HG02884 (cell line): Measurements from ENCODE around the gene BCL2L11.

ENCODE experiments used
- ATAC-seq: cut with Tn5 transposase; IDR thresholded peaks from one replicate; pipeline ENCODE4 v1.9.1; 2021; ENCODE audit warnings: mild to moderate bottlenecking, moderate library complexity; ENCODE audit not compliant: unreplicated experiment

The BCL2L11 gene

DNA sequence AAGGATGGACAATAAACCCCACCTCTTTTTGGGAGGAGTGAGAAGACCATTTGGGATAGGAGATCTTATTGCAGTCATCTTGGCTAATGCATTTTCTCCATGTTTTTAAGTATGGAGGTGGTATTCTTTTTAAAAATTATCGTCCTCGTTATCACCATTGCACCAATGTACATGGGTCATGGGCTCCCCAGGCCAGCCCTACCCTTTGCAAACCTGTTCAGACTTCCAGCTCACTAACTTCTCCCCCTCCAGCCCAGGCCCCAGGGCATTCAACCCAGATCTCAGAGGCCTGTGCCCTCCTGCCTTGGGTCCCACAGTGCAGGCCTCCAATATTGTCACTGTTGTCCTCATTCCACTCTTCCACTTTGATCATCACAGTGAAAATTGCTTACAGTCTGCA lies 68.4 kb downstream of the BCL2L11 start:
- no peak for ATAC-seq

DNA sequence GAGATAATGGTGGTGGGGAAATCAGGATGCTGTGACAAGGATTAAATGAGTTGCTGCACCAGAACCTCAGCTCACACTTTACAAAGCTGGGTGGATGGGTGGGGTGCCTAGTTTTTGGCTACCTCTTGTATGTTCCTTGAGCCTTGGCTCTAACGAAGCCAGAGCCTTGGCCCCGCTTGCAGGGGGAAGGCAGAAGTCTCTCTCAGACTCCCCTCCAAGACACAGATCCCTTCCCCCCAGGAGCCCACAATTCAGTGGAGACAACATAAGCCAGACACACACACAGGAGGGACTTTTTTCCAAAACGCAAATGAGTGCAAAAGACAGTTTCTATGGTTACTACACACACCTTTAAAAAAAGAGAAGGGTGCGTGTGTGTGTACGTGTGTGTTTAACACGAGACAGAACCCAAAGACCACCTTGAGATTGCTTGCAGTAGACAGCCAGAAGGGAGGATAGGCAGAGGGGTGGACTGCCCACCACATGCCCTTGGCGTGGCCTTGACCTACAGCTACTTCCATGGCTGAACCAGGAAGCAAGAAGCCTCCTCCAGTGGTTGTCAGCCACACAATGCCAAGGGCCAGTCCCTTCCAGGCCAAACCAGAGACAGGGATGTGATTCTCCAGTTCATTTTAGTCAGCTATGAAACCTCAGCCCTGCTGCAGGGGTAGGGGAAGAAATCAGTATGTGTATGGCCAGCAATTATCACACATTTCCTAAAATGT lies 70.3 kb downstream of the BCL2L11 start:
- no peak for ATAC-seq

DNA sequence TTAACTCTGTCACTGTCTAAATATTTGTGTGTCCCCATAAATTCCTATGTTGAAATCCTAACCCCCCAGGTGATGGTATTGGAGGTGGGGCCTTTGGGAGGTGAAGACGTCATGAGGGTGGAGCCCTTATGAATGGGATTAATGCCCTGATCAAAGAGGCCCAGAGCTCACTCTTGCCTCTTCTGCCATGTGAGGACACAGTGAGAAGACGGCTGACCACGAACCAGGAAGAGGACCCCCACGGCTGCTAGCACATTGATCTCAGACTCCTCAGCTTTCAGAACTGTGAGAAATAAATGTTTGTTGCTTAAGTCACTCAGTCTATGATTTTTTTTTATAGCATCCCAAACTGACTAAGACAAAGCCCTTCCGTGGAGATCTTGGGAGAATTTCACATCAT lies 71.2 kb downstream of the BCL2L11 start:
- no peak for ATAC-seq

DNA sequence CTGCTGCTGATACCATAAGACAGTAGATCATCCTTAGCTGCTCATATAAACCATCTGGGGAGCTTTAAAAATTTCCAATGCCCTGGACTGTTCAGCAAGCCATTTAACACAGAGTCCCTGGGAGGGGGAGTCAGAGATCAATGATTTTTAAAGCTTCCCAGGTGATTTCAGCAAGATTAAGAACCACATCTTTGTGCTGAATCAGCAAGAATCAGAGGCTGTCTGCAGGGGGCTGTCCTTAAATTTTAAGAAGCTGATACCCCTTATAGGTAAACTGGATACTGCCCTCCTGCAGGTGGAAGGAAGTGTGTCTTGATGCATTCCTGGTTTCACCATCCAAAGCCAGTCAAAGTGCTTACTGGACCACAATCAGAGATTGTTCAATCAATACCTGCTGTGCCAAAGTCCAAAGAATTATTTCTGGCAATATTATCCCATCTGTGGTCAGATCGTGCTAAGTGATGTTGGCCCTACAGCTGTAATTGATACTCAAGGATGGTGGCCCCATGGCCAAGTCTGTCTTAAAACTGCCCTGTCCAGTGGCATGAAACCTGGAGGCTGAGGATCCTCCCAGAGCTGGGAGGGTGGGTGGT lies 72.2 kb downstream of the BCL2L11 start:
- ATAC-seq, result no peak

DNA sequence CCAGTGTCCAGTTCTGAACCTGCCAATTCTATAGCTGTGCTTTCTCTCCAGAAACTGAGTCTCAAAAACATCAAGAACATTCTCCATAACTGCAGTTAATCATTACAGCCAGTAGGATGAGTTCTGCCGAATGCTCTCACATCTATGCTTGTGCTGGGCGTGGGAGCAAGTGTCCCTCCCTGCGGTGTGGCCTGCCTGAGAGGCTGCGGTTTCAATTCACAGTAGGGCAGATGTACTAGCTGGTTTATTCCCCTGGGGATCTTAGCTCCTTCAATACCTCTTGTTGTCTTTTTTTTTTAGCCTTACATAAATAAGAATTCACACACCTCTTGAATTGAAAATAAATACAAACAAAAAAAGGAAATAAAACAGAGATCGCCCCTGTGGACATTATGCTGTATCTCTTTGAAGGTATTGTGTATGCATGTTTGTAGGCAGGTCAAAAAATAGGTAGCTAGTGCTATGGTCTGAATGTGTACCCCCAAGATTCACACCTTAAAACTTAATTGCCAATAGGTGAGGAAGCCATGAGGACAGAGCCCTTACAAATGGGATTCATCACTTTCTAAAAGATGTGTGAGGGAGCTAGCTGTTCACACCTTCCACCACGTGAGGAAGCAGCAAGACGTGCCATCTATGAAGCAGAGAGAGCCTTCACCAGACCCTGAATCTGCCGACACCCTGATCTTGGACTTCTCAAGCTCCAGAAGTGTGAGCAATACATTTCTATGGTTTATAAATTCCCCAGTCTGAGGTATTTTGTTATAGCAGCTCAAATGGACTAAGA lies 74.3 kb downstream of the BCL2L11 start:
- peak; percentile 89 for ATAC-seq

DNA sequence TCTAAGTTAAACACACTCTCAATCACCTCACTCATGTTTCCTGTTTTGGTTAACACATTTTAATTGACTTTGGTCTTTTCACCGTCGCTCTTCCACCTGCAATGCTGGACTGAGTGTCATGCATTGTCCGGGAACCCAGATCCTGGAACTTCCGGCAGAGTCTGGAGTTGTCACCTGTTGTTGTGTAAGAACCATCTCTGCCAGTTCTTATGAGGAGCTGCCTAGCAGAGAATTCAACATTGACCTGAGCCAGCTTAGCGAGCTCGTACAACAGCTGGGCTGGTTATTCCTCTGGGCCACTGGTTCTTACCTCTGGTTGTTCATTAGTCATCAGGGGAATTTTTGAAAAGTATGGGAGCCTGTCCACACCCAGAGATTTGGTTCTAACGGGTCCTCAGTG lies 75.7 kb downstream of the BCL2L11 start:
- ATAC-seq, result no peak

DNA sequence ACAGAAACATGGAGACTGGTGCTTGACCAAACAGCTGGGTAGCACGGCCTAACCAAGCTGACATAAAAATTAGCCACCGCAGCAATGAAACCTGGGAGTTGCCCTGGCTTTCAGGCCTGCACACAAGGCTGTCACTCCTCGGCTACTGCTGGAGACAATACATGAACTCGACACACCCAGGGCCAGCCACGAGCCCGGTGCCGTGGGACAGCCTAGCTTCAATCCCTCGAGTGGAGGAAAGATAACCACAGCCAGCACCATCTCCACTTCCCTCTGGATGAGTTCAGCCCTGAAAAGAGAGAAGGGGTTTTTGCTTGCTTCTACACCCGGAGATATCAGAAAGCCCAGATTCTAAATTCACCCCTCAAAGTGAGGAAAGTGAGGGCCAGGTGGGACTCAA lies 78.0 kb downstream of the BCL2L11 start:
- ATAC-seq, result no peak

DNA sequence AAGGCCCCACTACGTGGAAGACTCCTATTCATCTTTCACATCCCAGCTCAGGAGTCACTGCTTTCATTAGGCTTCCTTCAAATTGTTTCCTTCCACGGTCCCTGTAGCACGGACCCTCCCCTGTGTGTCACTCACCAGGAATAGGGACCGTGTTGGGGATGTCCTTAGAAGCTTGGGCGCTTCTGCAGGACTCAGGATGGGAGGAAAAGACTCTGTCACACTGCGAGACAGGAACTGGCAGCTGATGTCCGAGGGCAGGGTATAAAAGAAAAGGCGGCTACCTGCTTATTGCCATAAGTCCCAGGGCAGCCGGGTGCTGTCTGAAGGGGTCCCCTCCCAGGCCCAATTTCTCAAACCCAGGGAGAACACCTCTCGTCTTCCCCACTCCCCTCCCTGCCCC lies 79.1 kb downstream of the BCL2L11 start:
- ATAC-seq, result no peak

DNA sequence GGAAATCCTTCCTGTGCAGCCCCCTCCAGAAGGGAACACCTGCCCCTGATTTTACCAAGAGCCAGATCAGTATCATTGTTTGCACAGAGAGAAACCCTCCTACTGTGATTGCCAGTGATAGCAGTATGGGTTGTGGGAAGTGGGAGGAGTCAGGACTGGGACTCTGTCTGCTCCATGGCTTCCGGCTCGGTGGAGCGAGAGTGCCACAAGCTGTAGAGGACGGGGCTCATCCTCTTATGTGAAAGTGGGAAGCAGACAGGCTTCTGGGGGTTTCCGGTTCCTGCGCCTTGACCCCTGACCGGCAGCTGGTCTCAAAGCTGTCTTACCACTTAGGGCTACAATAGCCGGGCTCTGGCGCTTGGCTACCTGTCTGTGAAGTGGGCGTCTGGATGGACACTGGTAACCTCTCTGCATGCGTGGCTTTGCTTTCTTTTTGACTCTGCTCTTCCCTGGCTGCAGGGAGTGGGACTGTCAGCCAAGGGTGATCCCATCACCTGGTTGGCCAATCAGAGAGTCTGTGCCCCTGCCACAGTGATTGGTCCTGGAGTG lies 79.7 kb downstream of the BCL2L11 start:
- ATAC-seq, result no peak

DNA sequence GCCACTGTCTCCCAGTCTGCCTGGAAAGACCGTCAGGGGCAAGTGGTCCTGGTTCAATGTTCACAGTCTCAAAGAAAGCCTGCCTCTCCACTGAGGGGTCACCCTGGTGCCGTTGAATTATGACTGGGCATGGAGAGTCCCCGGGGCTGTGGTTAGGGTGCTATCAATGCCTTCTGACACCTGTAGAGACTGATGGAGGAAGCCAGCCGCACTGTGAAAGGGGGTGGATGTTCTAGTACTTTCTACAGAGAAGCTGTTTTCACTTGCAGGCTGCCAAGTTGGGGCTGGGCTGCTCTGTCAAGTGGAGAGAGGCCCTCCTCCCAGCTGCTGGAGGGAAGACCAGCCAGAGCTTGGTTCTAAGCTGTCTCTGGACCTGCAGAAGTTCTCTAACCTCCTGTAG lies 80.5 kb downstream of the BCL2L11 start:
- no peak for ATAC-seq

DNA sequence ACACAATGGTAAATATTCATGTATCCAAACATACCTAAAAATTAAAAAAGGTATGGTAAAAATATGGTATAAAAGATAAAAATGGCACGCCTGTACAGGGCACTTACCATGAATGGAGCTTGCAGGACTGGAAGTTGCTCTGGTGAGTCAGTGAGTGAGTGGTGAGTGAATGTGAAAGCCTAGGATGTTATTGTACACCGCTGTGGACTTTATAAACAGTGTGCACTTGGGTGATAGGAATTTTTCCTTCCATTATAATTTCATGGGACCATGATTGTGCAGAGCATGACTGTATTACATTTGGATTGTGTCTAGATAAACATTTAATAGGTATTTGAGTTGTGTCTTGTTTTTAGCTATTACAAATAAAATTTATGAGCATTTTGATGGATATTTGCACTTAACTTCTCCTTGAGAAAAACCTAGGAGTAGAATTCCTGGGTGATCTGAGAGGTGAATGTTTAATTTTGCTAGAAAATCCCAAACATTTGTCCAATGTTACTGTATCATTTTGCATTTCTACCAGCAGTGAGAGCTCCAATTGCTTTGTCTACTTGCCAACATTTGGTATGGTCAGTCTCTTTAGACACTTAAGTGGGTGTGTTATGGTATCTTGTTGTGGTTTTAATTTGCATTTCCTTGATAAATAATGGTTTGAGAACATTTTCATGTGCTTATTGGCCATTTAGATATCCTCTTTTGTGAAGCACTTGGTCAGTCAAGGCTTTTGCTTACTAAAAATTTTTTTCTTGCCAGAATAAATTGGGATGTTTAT lies 81.7 kb downstream of the BCL2L11 start:
- no peak for ATAC-seq

DNA sequence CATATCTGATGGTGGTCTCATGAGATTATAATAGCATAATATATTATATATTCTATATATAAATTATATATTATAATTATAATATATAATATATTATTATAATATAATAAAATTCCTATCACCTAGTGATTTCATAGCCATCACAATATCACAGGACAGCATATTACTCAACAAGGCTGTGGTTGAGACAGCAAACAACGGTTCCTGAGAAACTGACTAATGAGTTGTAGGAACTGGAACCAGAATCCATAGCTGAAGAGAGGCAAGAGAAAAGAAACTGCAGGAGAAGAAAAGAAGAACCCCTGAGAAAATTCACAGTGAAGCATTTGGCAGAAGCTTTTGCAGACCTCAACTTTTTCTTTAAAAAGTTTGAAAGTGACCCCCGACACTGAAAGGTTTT lies 84.0 kb downstream of the BCL2L11 start:
- ATAC-seq, result no peak

DNA sequence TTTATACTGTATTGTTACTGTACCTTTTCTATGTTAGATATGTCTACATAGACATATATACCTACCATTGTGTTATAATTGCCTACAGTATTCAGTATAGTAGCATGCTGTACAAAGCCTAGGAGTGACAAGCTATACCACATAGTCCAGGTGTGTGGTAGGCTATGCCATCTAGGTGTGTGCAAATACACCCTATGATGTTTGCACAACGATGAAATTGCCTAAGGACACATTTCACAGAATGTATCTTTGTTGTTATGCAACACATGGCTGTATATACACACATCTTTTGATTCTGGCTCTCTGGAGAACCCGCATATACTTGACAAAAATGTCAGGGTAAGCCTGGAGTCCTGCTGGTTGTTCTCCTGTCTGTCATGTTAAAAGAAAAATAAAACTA lies 85.1 kb downstream of the BCL2L11 start:
- no peak for ATAC-seq

DNA sequence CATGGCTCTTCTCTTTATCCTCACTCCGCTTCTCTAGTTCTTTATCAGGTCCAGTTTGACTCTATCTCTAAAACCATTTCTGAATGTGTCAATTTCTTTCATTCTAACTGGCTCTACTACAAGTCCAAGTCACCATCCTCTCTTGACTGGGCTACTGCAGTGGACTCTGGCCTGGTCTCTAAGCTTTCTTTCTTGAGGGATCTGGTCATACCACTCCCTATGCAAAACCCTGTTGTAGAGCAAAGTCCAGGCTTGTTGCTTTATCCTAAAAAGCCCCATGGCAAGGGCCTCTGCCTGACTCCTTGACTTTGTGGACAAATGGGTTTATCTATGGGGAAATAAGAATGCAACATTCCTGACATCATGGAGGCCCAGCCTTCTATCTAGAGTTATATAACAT lies 87.1 kb downstream of the BCL2L11 start:
- no peak for ATAC-seq

DNA sequence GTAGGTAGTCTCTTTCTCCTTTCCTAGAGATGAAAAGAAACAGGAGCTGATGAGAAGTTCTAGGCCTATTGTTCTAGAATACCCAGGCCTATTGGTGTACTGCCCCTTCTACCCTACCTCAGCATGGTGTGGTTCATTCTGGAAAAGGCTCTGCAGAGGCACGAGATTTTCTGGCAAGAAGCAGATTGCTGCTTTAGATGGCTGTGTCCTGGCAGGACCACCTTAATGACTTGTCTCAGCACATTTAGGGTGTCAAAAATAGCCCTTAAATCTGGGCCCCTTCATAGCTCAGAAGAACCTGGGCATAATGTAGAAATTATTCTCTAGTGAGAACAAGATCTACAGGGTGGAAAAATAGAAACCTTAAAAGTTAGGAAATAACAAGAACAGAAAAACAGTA lies 87.9 kb downstream of the BCL2L11 start:
- ATAC-seq, result peak; percentile 10

DNA sequence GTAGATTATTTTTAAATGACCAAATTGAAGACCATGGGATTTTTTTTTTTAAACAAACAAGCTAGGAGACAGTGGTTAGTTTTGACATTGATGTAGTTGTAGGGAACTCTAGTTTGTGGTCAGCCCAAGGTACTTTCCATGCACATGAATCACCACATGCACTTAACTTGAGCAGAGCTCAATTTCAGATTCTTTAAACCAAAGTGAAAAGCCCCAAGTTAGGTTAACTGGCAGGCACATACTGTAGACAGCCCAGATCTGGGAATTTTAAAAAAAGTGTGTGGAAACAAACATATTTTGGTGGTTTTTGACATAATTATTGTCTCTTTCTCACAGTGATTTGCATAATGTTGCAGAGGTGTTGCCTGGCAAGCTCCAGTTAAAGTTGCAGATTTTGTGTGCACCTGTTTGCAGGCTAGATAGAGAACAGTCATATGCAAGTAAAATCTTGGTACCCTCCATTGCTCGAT lies 88.4 kb downstream of the BCL2L11 start:
- peak; percentile 94 for ATAC-seq

DNA sequence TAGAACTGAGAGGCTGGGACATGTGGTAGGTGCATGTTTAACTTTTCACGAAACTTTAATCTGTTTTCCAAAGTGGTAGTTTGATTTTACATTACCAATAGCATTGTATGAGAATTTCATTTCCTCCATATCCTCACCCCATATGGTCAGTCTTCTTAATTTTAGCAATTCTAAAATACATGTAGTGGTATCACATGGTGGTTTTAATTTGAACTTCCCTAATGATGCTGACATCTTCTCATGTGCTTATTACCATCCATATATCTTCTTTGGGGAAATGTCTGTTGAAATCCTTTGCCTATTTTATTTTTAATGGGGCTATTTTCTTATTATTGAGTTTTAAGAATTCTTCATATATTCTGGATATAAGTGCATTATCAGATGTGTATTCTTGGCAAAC lies 89.3 kb downstream of the BCL2L11 start:
- no peak for ATAC-seq

DNA sequence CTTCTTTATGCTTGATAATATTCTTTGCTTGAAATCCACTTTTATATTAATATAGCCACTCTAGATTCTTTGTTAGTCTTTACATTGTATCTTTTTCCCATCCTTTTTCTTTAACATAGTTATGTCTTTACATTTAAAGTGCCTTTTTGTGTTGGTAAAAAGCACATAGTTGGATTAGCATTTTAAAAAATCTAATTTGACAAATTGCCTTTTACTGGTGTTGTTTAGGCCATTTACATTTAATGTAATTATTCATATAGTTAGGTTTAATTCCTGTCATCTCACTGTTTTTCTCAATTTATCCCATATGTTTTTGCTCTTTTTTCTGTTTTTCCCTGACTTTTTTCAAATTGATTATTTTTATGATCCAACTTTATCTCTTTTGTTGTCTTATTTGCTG lies 93.2 kb downstream of the BCL2L11 start:
- no peak for ATAC-seq

DNA sequence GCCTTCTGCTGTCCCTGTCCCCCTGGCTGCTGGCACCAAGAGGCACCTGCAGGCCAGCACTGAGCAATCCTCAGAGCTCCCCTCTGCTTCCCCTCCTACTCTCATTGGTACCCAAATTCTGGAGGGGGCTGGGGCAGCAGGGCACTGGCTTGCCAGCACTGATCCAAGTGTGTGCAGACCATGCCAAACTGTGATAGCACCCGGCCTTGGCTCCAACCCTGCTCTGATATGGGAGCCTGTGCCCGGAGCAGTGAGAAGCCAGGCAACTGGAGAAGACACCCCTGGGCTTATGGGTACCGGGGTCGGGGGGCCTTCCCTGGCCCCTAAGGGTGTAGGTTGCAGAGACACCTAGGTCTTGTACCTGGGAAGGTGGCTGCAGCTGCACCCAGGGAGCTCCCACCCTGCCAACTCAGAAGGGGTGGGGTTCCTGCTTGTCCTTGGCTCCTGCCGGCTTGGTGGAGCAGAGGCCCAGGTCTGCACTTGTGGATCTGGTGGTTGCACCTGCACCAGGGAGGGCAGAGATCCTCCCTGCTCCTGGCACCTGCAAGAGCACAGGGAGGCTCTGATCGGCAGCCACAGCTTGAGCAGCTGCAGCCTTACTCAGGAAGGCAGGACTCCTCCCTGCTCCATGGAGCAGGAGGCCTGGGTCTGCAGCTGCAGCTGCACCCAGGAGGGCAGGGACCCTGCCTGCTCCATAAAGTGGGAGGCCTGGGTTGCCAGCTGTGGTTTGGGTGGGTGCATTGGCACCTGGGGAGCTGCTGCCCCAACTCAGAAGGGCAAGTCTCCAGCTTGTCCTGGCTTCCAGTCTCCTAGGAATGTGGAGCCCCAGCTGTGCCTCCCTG lies 96.3 kb downstream of the BCL2L11 start:
- ATAC-seq, result no peak
